ENCODE data around the gene COQ9. TPM values are rescaled to one million over a fixed set of nuclear protein-coding genes. Genes with fewer than 3 reads are reported as not detected.

COQ9 gene
- total RNA-seq, 1 experiment from 2014 or later = 32.9 TPM

- Histone ChIP-seq H3K79me2 (ENCODE audit: insufficient read depth, low read length) (no peaks in the 10 kb centered on the region), H2BK15ac (ENCODE audit: low read depth, low read length) (no peak overlapping the region), H3K18ac (ENCODE audit: insufficient read length, low read depth, low read length) (no peak overlapping the region), H2BK120ac (ENCODE audit: low read depth, low read length, poor library complexity, severe bottlenecking) (no peak overlapping the region), H4K5ac (ENCODE audit: insufficient read length, low read depth, low read length) (no peak overlapping the region), H2AFZ (ENCODE audit: low read length) (no peak overlapping the region), H2BK20ac (ENCODE audit: low read depth, low read length, poor library complexity, severe bottlenecking) (no peak overlapping the region), H3K9ac (ENCODE audit: extremely low read depth, insufficient read length, low read length) (no peak overlapping the region), H3K9me3 (ENCODE audit: control insufficient read depth, low read depth, low read length) (no peaks in the 10 kb centered on the region), H3K4ac (ENCODE audit: low read depth, low read length) (no peak overlapping the region), H3K4me1 (ENCODE audit: insufficient read depth, low read length) (no peaks in the 10 kb centered on the region), H4K20me1 (ENCODE audit: control insufficient read depth, insufficient read depth, insufficient read length) (no peaks in the 10 kb centered on the region), H3K4me2 (ENCODE audit: insufficient read depth, insufficient read length, low read length) (no peak overlapping the region), H3K14ac (ENCODE audit: insufficient read depth, low read length) (no peak overlapping the region), H3T11ph (ENCODE audit: low read length) (no peak overlapping the region), H3K27me3 (ENCODE audit: insufficient read depth, low read length) (no peaks in the 10 kb centered on the region; the same call in 1 of the 2 replicates), H3K56ac (ENCODE audit: insufficient read length, low read depth, low read length) (no peak overlapping the region), H3K27ac (ENCODE audit: insufficient read length, low read depth, low read length) (no peak overlapping the region), H3K23ac (ENCODE audit: insufficient read length, low read depth, low read length) (no peak overlapping the region), H4K91ac (ENCODE audit: insufficient read length, low read depth, low read length) (no peak overlapping the region), H3K23me2 (ENCODE audit: insufficient read length, low read depth, low read length, poor library complexity, severe bottlenecking) (no peaks in the 10 kb centered on the region), H2BK12ac (ENCODE audit: insufficient read length, low read depth, low read length) (no peak overlapping the region), H3K79me1 (ENCODE audit: insufficient read depth, low read depth, low read length, poor library complexity, severe bottlenecking) (no peaks in the 10 kb centered on the region), H4K8ac (replicated peaks; ENCODE audit: insufficient read length, low read depth, low read length) (no peak overlapping the region), H2BK5ac (ENCODE audit: insufficient read length, low read length) (no peak overlapping the region), H2AK5ac (ENCODE audit: insufficient read length, low read length) (no peak overlapping the region)
- H3K4me3 Mint-ChIP-seq = no peak overlapping the region
- DNase-seq = no peak
- H3K27ac Mint-ChIP-seq = no peak overlapping the region; a peak in 1 of 7 replicates
- WGBS (ENCODE audit: extremely low coverage, insufficient read length, low lambda C conversion rate) = no CpG with 5 or more reads among the region's 5 CpGs
- TF ChIP-seq CTCF (conservative IDR thresholded peaks at IDR 0.05) = no peak
- H3K27me3 Mint-ChIP-seq (ENCODE audit: low read depth) = no peaks in the 10 kb centered on the region
- H3K9me3 Mint-ChIP-seq = no peaks in the 10 kb centered on the region
- H3K4me1 Mint-ChIP-seq = no peaks in the 10 kb centered on the region
- peaks cover 46 to 79% (median 78%) of the 10 kb centered on the region in 3 experiments for H3K36me3 Mint-ChIP-seq (ENCODE audit: insufficient read depth in 1 of 3, low read depth in 3 of 3)
Observed at GRCh38 chr16:57430955-57431354, 16.3 kb upstream of the COQ9 start.

Data from H9 (cell line).